ENCODE data around the gene ATRIP.
A peak's percentile ranks its signal among the peaks of the same experiment; 100 is the strongest.
"Not testable (repeated sequence)": the region's sequence is repeated elsewhere in the genome, so short reads cannot be mapped to it uniquely, and the experiment has no call there.

Gene ATRIP

GRCh38 chr3:48436855-48437254 lies 9.7 kb upstream of the ATRIP start:
- no peak for DNase-seq (ENCODE audit: low read depth, low spot score)

- DNase-seq (ENCODE audit: low read depth, low spot score): no peak
These were observed 8.7 kb upstream of the ATRIP start for GRCh38 chr3:48437812-48438211.

- peak; percentile 98 for DNase-seq (ENCODE audit: low read depth, low spot score)
These were observed 6.5 kb upstream of the ATRIP start, which contains the start of the genes CCDC51 and TMA7 for GRCh38 chr3:48439820-48440589. Gene CCDC51, minus strand, starts transcription at chr3:48440119. Its CDS starts 4,991 bp downstream, at chr3:48435128. Gene TMA7, plus strand, starts transcription at chr3:48440257. Its CDS starts 40 bp downstream, at chr3:48440297.

- no peak for DNase-seq (ENCODE audit: low read depth, low spot score)
These were observed 6.0 kb upstream of the ATRIP start for GRCh38 chr3:48440590-48440958.

- no peak for DNase-seq (ENCODE audit: low read depth, low spot score)
These were observed 4.6 kb upstream of the ATRIP start for GRCh38 chr3:48441940-48442339.

- no peak for DNase-seq (ENCODE audit: low read depth, low spot score)
These were observed 1.2 kb upstream of the ATRIP start for GRCh38 chr3:48445277-48445882.

- DNase-seq (ENCODE audit: low read depth, low spot score): no peak
These were observed 503 bp upstream of the ATRIP start for GRCh38 chr3:48446043-48446424.

- DNase-seq (ENCODE audit: low read depth, low spot score): no peak
These were observed 4.7 kb downstream of the ATRIP start for GRCh38 chr3:48451270-48451669.

- DNase-seq (ENCODE audit: low read depth, low spot score): no peak
These were observed 9.9 kb downstream of the ATRIP start for GRCh38 chr3:48456456-48456855.

- no peak for DNase-seq (ENCODE audit: low read depth, low spot score)
These were observed 12.8 kb downstream of the ATRIP start for GRCh38 chr3:48459331-48459730.

GRCh38 chr3:48459773-48460516 lies 13.4 kb downstream of the ATRIP start:
- no peak for DNase-seq (ENCODE audit: low read depth, low spot score)

- DNase-seq (ENCODE audit: low read depth, low spot score): no peak
These were observed 14.0 kb downstream of the ATRIP start for GRCh38 chr3:48460517-48460902.

- DNase-seq (ENCODE audit: low read depth, low spot score): not testable (repeated sequence)
These were observed 15.2 kb downstream of the ATRIP start for GRCh38 chr3:48461767-48462166.

GRCh38 chr3:48463703-48464102 lies 17.2 kb downstream of the ATRIP start:
- DNase-seq (ENCODE audit: low read depth, low spot score): no peak

GRCh38 chr3:48464713-48465221 lies 18.2 kb downstream of the ATRIP start:
- DNase-seq (ENCODE audit: low read depth, low spot score): no peak

- no peak for DNase-seq (ENCODE audit: low read depth, low spot score)
These were observed 18.6 kb downstream of the ATRIP start for GRCh38 chr3:48465237-48465530.

- peak; percentile 100 for DNase-seq (ENCODE audit: low read depth, low spot score)
These were observed 19.2 kb downstream of the ATRIP start for GRCh38 chr3:48465531-48466378.

- no peak for DNase-seq (ENCODE audit: low read depth, low spot score)
These were observed 20.0 kb downstream of the ATRIP start for GRCh38 chr3:48466386-48467109.

GRCh38 chr3:48467110-48467454 lies 20.5 kb downstream of the ATRIP start:
- DNase-seq (ENCODE audit: low read depth, low spot score): no peak

- no peak for DNase-seq (ENCODE audit: low read depth, low spot score)
These were observed 21.1 kb downstream of the ATRIP start for GRCh38 chr3:48467473-48468267.

Measured in ELF-1 (cell line).